K562 (cell line): Measurements from ENCODE around the gene TUBB4B. TPM values are rescaled to one million over a fixed set of nuclear protein-coding genes. Genes with fewer than 3 reads are reported as not detected.
A peak's percentile ranks its signal among the peaks of the same experiment; 100 is the strongest.

Experiments used
- ARID3B ChIP-seq: fragments of 250-450 bp; sonication (Bioruptor Pico); IDR thresholded peaks from 2 replicates; pipeline ENCODE4 v1.4.0; 2020; ENCODE audit warnings: borderline replicate concordance
- ATF2 ChIP-seq: sonication (generic); formaldehyde crosslinking; IDR thresholded peaks from 2 replicates; pipeline ENCODE4 v1.8.1; 2022; ENCODE audit warnings: missing genetic modification reagents
- BRD4 ChIP-seq: fragments of 200-600 bp; sonication (generic); IDR thresholded peaks from 2 replicates; pipeline ENCODE4 v1.6.1; 2017; ENCODE audit warnings: inconsistent platforms
- CGGBP1 ChIP-seq: fragments of 250-450 bp; sonication (Bioruptor Pico); IDR thresholded peaks from 2 replicates; pipeline ENCODE4 v1.9.0; 2021; ENCODE audit warnings: mild to moderate bottlenecking
- EGR1 ChIP-seq: fragments of 450-650 bp; conservative IDR thresholded peaks from 2 replicates; pipeline ENCODE4 v1.6.1; 2017; ENCODE audit warnings: mild to moderate bottlenecking
- FOXO4 ChIP-seq: fragments of 450-650 bp; formaldehyde crosslinking; IDR thresholded peaks from 2 replicates; pipeline ENCODE4 v1.4.0; 2020; ENCODE audit warnings: mild to moderate bottlenecking, moderate library complexity
- GATAD2A ChIP-seq: fragments of 450-650 bp; IDR thresholded peaks from 2 replicates; pipeline ENCODE4 v1.6.1; 2017
- HDAC6 ChIP-seq: IDR thresholded peaks from 2 replicates; pipeline ENCODE4 v1.6.1; 2012; ENCODE audit warnings: low read depth, mild to moderate bottlenecking, control low read depth, inconsistent platforms, low read length, moderate library complexity
- IFI16 ChIP-seq: fragments of 250-450 bp; sonication (Bioruptor Pico); IDR thresholded peaks from 2 replicates; pipeline ENCODE4 v2.1.2; 2022; ENCODE audit warnings: mild to moderate bottlenecking, inconsistent platforms
- KAT8 ChIP-seq: fragments of 450-650 bp; IDR thresholded peaks from 2 replicates; pipeline ENCODE4 v1.6.1; 2016; ENCODE audit warnings: low read depth, mild to moderate bottlenecking
- MAFK ChIP-seq: IDR thresholded peaks from 2 replicates; pipeline ENCODE4 v1.6.1; 2011; ENCODE audit warnings: low read length, improper control_type of control experiment
- MTF1 ChIP-seq: fragments of 250-450 bp; sonication (Bioruptor Pico); IDR thresholded peaks from 2 replicates; pipeline ENCODE4 v1.9.0; 2021; ENCODE audit warnings: moderate library complexity, mild to moderate bottlenecking, inconsistent platforms, borderline replicate concordance
- NFRKB ChIP-seq: fragments of 450-650 bp; IDR thresholded peaks from 2 replicates; pipeline ENCODE4 v1.6.1; 2016; ENCODE audit warnings: low read depth
- POLR2A ChIP-seq: fragments of 450-650 bp; conservative IDR thresholded peaks from 2 replicates; pipeline ENCODE4 v1.6.1; 2016
- SREBF1 ChIP-seq: fragments of 150-350 bp; IDR thresholded peaks from 2 replicates; pipeline ENCODE4 v1.6.1; 2014; ENCODE audit warnings: antibody characterized with exemption, low read depth, low read length, borderline replicate concordance
- TAF7 ChIP-seq: fragments of 450-650 bp; IDR thresholded peaks from 2 replicates; pipeline ENCODE4 v1.6.1; 2016; ENCODE audit warnings: missing genetic modification characterization, missing compliant biosample characterization
- TFAM ChIP-seq: fragments of 250-450 bp; sonication (Bioruptor Pico); conservative IDR thresholded peaks from 2 replicates; pipeline ENCODE4 v1.5.0; 2021; ENCODE audit warnings: mild to moderate bottlenecking, moderate library complexity
- XRCC4 ChIP-seq: IDR thresholded peaks from one replicate; pipeline ENCODE4 v1.6.1; 2011; ENCODE audit not compliant: insufficient read depth, insufficient read length; ENCODE audit errors: extremely low read depth
- YBX1 ChIP-seq: fragments of 450-650 bp; IDR thresholded peaks from 2 replicates; pipeline ENCODE4 v1.7.1; 2016; ENCODE audit warnings: mild to moderate bottlenecking
- ZBTB33 ChIP-seq: sonication (generic); formaldehyde crosslinking; IDR thresholded peaks from 2 replicates; pipeline ENCODE4 v1.8.1; 2023; ENCODE audit warnings: mild to moderate bottlenecking, missing genetic modification reagents
- ZC3H11A ChIP-seq: IDR thresholded peaks from 2 replicates; pipeline ENCODE4 v1.6.1; 2012; ENCODE audit warnings: low read depth, low read length, improper control_type of control experiment
- ZNF146 ChIP-seq: IDR thresholded peaks from one replicate; pipeline ENCODE4 v1.6.1; 2018; ENCODE audit warnings: missing compliant biosample characterization; ENCODE audit not compliant: unreplicated experiment
- ZNF263 ChIP-seq: sonication (generic); formaldehyde crosslinking; IDR thresholded peaks from 2 replicates; pipeline ENCODE4 v1.8.0; 2022; ENCODE audit warnings: mild to moderate bottlenecking, missing genetic modification reagents, borderline replicate concordance
- ZNF316 ChIP-seq: fragments of 450-650 bp; IDR thresholded peaks from 2 replicates; pipeline ENCODE4 v1.6.1; 2016
- ZNF511 ChIP-seq: sonication (generic); formaldehyde crosslinking; IDR thresholded peaks from 2 replicates; pipeline ENCODE4 v1.8.0; 2022; ENCODE audit warnings: mild to moderate bottlenecking, missing genetic modification reagents
- polyA plus RNA-seq, 8 experiments: library from polyadenylated mRNA; depleted of rRNA in 4 of 8; stranded (reverse) in 5 of 8; unstranded in 3 of 8; fragments of >200 nt; fragmentation: Nextera tagmentation in 2 of 8; fragmentation: Illumina TruSeq in 1 of 8; extraction: Ambion mirVana in 2 of 8; extraction: Trizol in 1 of 8; gene quantifications; 2 replicates each; pipeline versions ENCODE4 v1.2.1 to v1.2.3, GENCODE V29; 2011 to 2014; ENCODE audit warnings: inconsistent platforms in 1 of 8, missing spikeins in 1 of 8
- total RNA-seq, 7 experiments: library from RNA; depleted of rRNA in 6 of 7; stranded (reverse); fragments of >200 nt in 6 of 7; fragmentation: Illumina TruSeq in 2 of 7; extraction: Trizol in 2 of 7; gene quantifications; 2 replicates each; pipeline versions ENCODE4 v1.2.1 to v1.2.3, GENCODE V29; 2011 to 2021; ENCODE audit warnings: low replicate concordance in 1 of 7

The TUBB4B gene
- total and polyA plus RNA-seq, 9 of the 15 experiments (the other 6 are each of a cell fraction or from before 2014, with no cell fraction given), result 24.1 to 443 (median 268) TPM

- TF ChIP-seq ZNF511 (CRISPR knock-in tag), result peak; percentile 75
- no peak; the same call in 1 of the 2 replicates for TF ChIP-seq NFRKB
- TF ChIP-seq HDAC6, result no peak
- no peak for TF ChIP-seq MAFK
- no peak for TF ChIP-seq ZBTB33 (CRISPR knock-in tag)
- no peak for TF ChIP-seq ZNF146 (CRISPR knock-in tag)
- no peak for TF ChIP-seq SREBF1
- no peak for TF ChIP-seq YBX1
- TF ChIP-seq POLR2A, result peak; percentile 39
- no peak for TF ChIP-seq IFI16 (CRISPR knock-in tag)
- peak; percentile 92; the same call in 1 of the 2 replicates for TF ChIP-seq GATAD2A
- peak; percentile 78 for TF ChIP-seq EGR1
- no peak for TF ChIP-seq KAT8
- no peak for TF ChIP-seq ZC3H11A
- no peak for TF ChIP-seq ZNF316
- TF ChIP-seq MTF1 (CRISPR knock-in tag), result no peak
- TF ChIP-seq ZNF263 (CRISPR knock-in tag), result no peak; the same call in 1 of the 2 replicates
- no peak for TF ChIP-seq BRD4
- TF ChIP-seq CGGBP1, result no peak
- TF ChIP-seq ARID3B (CRISPR knock-in tag), result peak; percentile 92; the same call in 1 of the 2 replicates
- no peak for TF ChIP-seq XRCC4
- peak; percentile 66; the same call in 1 of the 2 replicates for TF ChIP-seq ATF2
- TF ChIP-seq TAF7 (tag), result no peak
- no peak for TF ChIP-seq FOXO4 (CRISPR knock-in tag)
- TF ChIP-seq TFAM (CRISPR knock-in tag), result no peak
Measured at GRCh38 chr9:137240318-137240840, 708 bp upstream of the TUBB4B start (continued).
